Measurements from ENCODE around the gene GSTM5. TPM values are rescaled to one million over a fixed set of nuclear protein-coding genes. Genes with fewer than 3 reads are reported as not detected.

GSTM5 gene
- total and polyA plus RNA-seq, 5 donors: 5.3 to 13.7 (median 7.8) TPM

DNA sequence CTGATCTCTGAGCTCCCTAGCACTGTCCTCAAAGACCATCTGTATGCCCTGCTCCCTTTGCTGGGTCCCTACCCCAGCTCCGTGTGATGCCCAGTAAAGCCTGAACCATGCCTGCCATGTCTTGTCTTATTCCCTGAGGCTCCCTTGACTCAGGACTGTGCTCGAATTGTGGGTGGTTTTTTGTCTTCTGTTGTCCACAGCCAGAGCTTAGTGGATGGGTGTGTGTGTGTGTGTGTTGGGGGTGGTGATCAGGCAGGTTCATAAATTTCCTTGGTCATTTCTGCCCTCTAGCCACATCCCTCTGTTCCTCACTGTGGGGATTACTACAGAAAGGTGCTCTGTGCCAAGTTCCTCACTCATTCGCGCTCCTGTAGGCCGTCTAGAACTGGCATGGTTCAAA, 5.7 kb downstream of the GSTM5 start:
- Histone ChIP-seq H3K4me3 (ENCODE audit: low read length) (no peak overlapping the region), H3K27ac (ENCODE audit: low read length) (no peak overlapping the region), H3K9me3 (ENCODE audit: control insufficient read depth, low read length) (no peaks in the 10 kb centered on the region), H3K4me1 (ENCODE audit: control insufficient read depth, insufficient read depth, low read length) (no peaks in the 10 kb centered on the region), H3K27me3 (ENCODE audit: control insufficient read depth, insufficient read depth) (no peaks in the 10 kb centered on the region)
- intact Hi-C loops (cut with DNase I): no loop called here
- WGBS: 84% methylated on average over 5 of the region's 5 CpGs
- ATAC-seq (no peak), DNase-seq (no peak)

- 92% methylated on average over 2 of the region's 2 CpGs for WGBS
- Histone ChIP-seq H3K4me1 (ENCODE audit: control insufficient read depth, insufficient read depth, low read length) (no peaks in the 10 kb centered on the region), H3K9me3 (ENCODE audit: control insufficient read depth, low read length) (no peaks in the 10 kb centered on the region), H3K27ac (ENCODE audit: low read length) (no peak overlapping the region), H3K27me3 (ENCODE audit: control insufficient read depth, insufficient read depth) (no peaks in the 10 kb centered on the region), H3K4me3 (ENCODE audit: low read length) (no peak overlapping the region)
- DNase-seq: no peak
- no peak for ATAC-seq
- intact Hi-C loops (cut with DNase I): no loop called here
Observed at GRCh38 chr1:109718495-109718894, 6.4 kb downstream of the GSTM5 start.

GRCh38 chr1:109719337-109719837, 7.3 kb downstream of the GSTM5 start:
- ATAC-seq: no peak
- WGBS: 73% methylated on average over 5 of the region's 5 CpGs
- no peak overlapping the region for H3K4me3 ChIP-seq (ENCODE audit: low read length)

GRCh38 chr1:109721042-109721441, 9.0 kb downstream of the GSTM5 start:
- no peaks in the 10 kb centered on the region for H3K9me3 ChIP-seq (ENCODE audit: control insufficient read depth, low read length)
- no peak overlapping the region for H3K4me3 ChIP-seq (ENCODE audit: low read length)
- intact Hi-C loops (cut with DNase I): no loop called here
- H3K27ac ChIP-seq (ENCODE audit: low read length): no peak overlapping the region
- H3K4me1 ChIP-seq (ENCODE audit: control insufficient read depth, insufficient read depth, low read length): no peaks in the 10 kb centered on the region
- ATAC-seq (no peak), DNase-seq (no peak)
- H3K27me3 ChIP-seq (ENCODE audit: control insufficient read depth, insufficient read depth): no peaks in the 10 kb centered on the region
- WGBS: 73% methylated on average over 5 of the region's 5 CpGs

More at GRCh38 chr1:109719337-109719837, 7.3 kb downstream of the GSTM5 start:
- intact Hi-C loops (cut with DNase I): no loop called here
- DNase-seq: no peak
- no peak overlapping the region for H3K27ac ChIP-seq (ENCODE audit: low read length)
- H3K9me3 ChIP-seq (ENCODE audit: control insufficient read depth, low read length): no peaks in the 10 kb centered on the region
- no peaks in the 10 kb centered on the region for H3K27me3 ChIP-seq (ENCODE audit: control insufficient read depth, insufficient read depth)
- H3K4me1 ChIP-seq (ENCODE audit: control insufficient read depth, insufficient read depth, low read length): no peaks in the 10 kb centered on the region

GRCh38 chr1:109721971-109722370, 9.9 kb downstream of the GSTM5 start:
- 91% methylated on average over 1 of the region's 1 CpG for WGBS

DNA sequence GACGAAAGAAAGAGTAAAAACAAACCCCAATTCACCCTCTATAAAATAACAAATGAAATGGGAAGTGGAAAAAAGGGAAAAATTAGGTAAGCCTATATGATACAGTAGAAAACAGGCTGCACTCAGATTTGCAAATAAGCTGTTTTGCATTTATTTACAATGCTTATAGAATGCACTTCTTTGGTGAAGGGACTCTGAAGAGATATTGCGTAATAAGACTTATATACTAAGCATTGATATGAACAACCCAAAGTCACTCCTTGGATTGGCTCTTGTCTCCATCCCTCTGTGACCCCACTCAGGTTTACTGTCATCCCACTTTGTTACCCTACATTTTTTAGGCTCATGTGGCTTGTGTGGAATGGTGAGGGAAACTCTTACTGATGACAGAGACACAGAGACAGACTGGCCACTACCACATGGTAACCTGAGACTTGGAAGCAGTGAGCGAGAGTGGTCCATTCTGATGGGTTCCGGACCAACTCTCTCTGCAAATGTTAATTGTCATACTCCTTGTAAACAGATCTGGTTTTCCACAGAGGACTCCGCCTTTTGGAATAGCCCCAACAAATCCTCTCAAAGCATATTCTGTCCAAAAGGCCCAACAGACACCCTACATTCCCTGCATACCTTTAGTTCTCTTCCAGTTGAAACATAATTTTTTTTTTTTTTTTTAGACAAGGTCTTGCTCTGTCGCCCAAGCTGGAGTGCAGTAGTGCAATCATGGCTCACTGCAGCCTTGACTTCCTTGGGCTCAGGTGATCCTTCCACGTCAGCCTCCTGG, 11.0 kb downstream of the GSTM5 start:
- Histone ChIP-seq H3K4me1 (ENCODE audit: control insufficient read depth, insufficient read depth, low read length) (no peaks in the 10 kb centered on the region), H3K27ac (ENCODE audit: low read length) (no peak overlapping the region), H3K27me3 (ENCODE audit: control insufficient read depth, insufficient read depth) (no peaks in the 10 kb centered on the region), H3K9me3 (ENCODE audit: control insufficient read depth, low read length) (no peaks in the 10 kb centered on the region), H3K4me3 (ENCODE audit: low read length) (no peak overlapping the region)
- WGBS: 80% methylated on average over 7 of the region's 7 CpGs
- ATAC-seq (no peak), DNase-seq (no peak)
- intact Hi-C loops (cut with DNase I): no loop called here

More at GRCh38 chr1:109721971-109722370, 9.9 kb downstream of the GSTM5 start:
- Histone ChIP-seq H3K4me3 (ENCODE audit: low read length) (no peak overlapping the region), H3K9me3 (ENCODE audit: control insufficient read depth, low read length) (no peaks in the 10 kb centered on the region), H3K27me3 (ENCODE audit: control insufficient read depth, insufficient read depth) (no peaks in the 10 kb centered on the region), H3K27ac (ENCODE audit: low read length) (no peak overlapping the region), H3K4me1 (ENCODE audit: control insufficient read depth, insufficient read depth, low read length) (no peaks in the 10 kb centered on the region)
- intact Hi-C loops (cut with DNase I): no loop called here
- ATAC-seq: no peak
- no peak for DNase-seq

DNA sequence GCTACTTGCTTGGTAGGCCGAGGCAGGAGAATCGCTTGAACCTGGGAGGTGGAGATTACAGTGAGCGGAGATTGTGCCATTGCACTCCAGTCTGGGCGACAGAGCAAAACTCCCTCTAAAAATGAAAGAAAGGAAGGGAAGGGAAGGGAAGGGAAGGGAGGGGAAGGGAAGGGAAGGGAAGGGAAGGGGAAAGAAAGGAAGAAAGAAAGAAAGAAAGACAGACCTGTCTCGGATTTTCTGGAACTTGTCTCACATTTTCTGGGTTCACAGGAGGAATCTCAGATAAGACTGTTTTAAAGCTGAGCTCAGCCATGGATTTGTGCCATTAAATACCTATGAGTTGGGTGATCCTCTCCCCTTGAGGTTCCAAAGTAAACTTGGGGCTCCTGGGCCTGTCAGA, 12.9 kb downstream of the GSTM5 start:
- no peak for ATAC-seq

DNA sequence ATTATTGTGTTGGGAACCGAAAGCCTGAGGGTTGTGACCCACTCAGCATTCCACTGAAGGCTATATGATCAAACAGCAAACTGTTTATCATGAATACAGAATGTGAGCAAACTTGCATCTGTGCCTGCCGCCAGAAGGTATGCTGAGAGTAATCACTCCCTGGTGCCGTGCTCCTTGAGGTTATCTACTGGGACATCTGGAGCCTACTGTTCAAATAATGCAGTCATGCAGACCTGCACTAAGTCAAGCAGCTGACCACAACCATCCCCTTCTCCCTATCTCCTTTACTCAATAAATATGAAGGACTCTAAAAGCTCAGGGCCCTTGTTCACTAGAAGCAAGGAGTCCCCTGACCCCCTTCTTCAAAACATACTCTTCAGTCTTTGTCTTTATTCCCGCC, 13.5 kb downstream of the GSTM5 start:
- ATAC-seq (no peak), DNase-seq (no peak)
- intact Hi-C loops (cut with DNase I): no loop called here
- no peaks in the 10 kb centered on the region for H3K9me3 ChIP-seq (ENCODE audit: control insufficient read depth, low read length)
- no peak overlapping the region for H3K27ac ChIP-seq (ENCODE audit: low read length)
- no peaks in the 10 kb centered on the region for H3K27me3 ChIP-seq (ENCODE audit: control insufficient read depth, insufficient read depth)
- no peaks in the 10 kb centered on the region for H3K4me1 ChIP-seq (ENCODE audit: control insufficient read depth, insufficient read depth, low read length)
- H3K4me3 ChIP-seq (ENCODE audit: low read length): no peak overlapping the region
- 86% methylated on average over 4 of the region's 4 CpGs for WGBS

More for the DNA sequence above, 12.9 kb downstream of the GSTM5 start:
- Histone ChIP-seq H3K4me1 (ENCODE audit: control insufficient read depth, insufficient read depth, low read length) (no peaks in the 10 kb centered on the region), H3K9me3 (ENCODE audit: control insufficient read depth, low read length) (no peaks in the 10 kb centered on the region), H3K4me3 (ENCODE audit: low read length) (no peak overlapping the region), H3K27ac (ENCODE audit: low read length) (no peak overlapping the region), H3K27me3 (ENCODE audit: control insufficient read depth, insufficient read depth) (no peaks in the 10 kb centered on the region)
- no peak for DNase-seq
- intact Hi-C loops (cut with DNase I): no loop called here
- WGBS: 73% methylated on average over 5 of the region's 5 CpGs

DNA sequence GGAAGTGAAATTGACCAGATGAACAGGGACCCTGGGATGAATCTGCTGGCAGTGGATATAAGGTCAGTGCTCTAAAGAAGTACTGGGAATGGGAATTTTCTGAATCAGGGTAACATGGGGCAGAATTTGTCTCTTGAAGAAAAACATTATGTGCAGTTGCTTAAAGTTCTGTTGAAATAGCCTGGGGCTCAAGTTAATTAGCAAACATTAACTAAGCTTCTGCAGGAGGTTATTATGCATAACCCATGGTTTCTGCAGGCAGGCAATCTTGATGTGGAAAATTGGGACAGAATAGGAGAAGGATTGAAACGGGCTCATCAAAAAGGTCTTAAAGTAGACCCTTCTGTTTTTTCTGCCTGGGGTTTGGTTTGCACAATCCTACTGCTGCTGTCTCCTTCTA, 14.0 kb downstream of the GSTM5 start:
- DNase-seq (no peak), ATAC-seq (no peak)
- Histone ChIP-seq H3K27ac (ENCODE audit: low read length) (no peak overlapping the region), H3K4me3 (ENCODE audit: low read length) (no peak overlapping the region), H3K27me3 (ENCODE audit: control insufficient read depth, insufficient read depth) (no peaks in the 10 kb centered on the region), H3K9me3 (ENCODE audit: control insufficient read depth, low read length) (no peaks in the 10 kb centered on the region), H3K4me1 (ENCODE audit: control insufficient read depth, insufficient read depth, low read length) (no peaks in the 10 kb centered on the region)
- 76% methylated on average over 1 of the region's 1 CpG for WGBS
- intact Hi-C loops (cut with DNase I): no loop called here

GRCh38 chr1:109726728-109727373, 14.8 kb downstream of the GSTM5 start:
- Histone ChIP-seq H3K4me3 (ENCODE audit: low read length) (no peak overlapping the region), H3K27me3 (ENCODE audit: control insufficient read depth, insufficient read depth) (no peaks in the 10 kb centered on the region), H3K4me1 (ENCODE audit: control insufficient read depth, insufficient read depth, low read length) (no peaks in the 10 kb centered on the region), H3K9me3 (ENCODE audit: control insufficient read depth, low read length) (no peaks in the 10 kb centered on the region), H3K27ac (ENCODE audit: low read length) (no peak overlapping the region)
- no peak for ATAC-seq
- 86% methylated on average over 12 of the region's 12 CpGs for WGBS
- no peak for DNase-seq
- intact Hi-C loops (cut with DNase I): no loop called here

GRCh38 chr1:109728870-109729269, 16.8 kb downstream of the GSTM5 start:
- Histone ChIP-seq H3K27me3 (ENCODE audit: control insufficient read depth, insufficient read depth) (no peaks in the 10 kb centered on the region), H3K4me3 (ENCODE audit: low read length) (no peak overlapping the region), H3K4me1 (ENCODE audit: control insufficient read depth, insufficient read depth, low read length) (no peaks in the 10 kb centered on the region), H3K27ac (ENCODE audit: low read length) (no peak overlapping the region), H3K9me3 (ENCODE audit: control insufficient read depth, low read length) (no peaks in the 10 kb centered on the region)
- DNase-seq (no peak), ATAC-seq (no peak)
- intact Hi-C loops (cut with DNase I): no loop called here
- 92% methylated on average over 7 of the region's 7 CpGs for WGBS
